HG02610 (cell line): ENCODE results near the gene THSD7A.
"Not testable (repeated sequence)": the region's sequence is repeated elsewhere in the genome, so short reads cannot be mapped to it uniquely, and the experiment has no call there.

Experiments used
- ATAC-seq: cut with Tn5 transposase; IDR thresholded peaks from one replicate; pipeline ENCODE4 v1.9.1; 2021; ENCODE audit warnings: mild to moderate bottlenecking, moderate library complexity; ENCODE audit not compliant: unreplicated experiment

Gene THSD7A

DNA sequence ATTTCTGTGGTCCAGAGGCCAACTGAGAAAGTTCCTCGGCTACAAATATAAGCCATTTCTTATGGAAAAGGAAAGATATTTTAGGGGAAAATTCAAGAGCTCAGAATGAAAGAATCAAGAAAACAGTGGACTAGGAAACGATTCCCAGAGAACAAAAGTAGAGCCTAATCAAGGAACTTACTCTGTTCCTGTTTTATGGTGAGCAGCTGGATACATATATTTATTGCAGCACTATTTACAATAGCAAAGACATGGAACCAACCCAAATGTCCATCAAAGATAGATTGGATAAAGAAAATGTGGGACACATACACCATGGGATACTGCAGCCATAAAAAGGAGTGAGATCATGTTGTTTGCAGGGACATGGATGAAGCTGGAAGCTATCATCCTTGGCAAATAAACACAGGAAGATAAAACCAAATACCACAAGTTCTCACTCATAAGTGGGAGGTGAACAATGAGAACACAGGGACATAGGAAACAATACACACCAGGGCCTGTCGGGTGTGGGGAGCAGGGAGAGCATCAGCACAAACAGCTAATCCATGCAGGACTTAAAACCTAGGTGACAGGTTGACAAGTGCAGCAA is 298.7 kb downstream of the THSD7A start:
- ATAC-seq, result no peak

DNA sequence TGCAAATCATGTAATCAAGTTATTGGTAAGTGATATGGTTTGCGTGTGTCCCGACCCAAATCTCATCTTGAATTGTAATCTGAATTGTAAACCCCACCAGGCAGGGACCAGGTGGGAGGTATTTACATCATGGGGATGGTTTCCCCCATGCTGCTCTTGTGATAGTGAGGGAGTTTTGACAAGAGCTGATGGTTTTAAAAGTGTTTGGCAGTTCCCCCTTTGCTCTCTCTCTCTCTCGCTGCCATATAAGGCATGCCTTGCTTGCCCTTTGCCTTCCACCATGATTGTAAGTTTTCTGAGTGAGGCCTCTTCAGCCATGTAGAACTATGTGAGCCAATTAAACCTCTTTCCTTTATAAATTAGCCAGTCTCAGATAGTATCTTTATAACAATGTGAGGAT is 302.6 kb downstream of the THSD7A start:
- no peak for ATAC-seq

DNA sequence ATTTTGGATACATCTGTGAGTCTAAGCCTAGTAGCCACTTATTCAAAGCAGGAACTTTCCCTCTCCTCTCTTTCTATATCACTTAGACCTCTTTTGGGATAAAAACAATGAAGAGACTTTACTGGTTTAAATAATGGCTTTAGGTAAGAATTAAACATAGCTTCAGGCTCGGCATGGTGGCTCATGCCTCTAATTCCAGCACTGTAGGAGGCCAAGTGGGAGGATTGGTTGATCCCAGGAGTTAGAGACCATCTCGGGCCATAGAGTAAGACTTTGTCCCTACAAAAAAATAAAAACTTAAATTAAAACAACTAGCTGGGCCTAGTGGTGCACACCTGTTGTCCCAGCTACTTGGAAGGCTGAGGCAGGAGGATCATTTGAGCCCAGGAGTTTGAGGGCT is 304.3 kb downstream of the THSD7A start:
- ATAC-seq, result no peak

DNA sequence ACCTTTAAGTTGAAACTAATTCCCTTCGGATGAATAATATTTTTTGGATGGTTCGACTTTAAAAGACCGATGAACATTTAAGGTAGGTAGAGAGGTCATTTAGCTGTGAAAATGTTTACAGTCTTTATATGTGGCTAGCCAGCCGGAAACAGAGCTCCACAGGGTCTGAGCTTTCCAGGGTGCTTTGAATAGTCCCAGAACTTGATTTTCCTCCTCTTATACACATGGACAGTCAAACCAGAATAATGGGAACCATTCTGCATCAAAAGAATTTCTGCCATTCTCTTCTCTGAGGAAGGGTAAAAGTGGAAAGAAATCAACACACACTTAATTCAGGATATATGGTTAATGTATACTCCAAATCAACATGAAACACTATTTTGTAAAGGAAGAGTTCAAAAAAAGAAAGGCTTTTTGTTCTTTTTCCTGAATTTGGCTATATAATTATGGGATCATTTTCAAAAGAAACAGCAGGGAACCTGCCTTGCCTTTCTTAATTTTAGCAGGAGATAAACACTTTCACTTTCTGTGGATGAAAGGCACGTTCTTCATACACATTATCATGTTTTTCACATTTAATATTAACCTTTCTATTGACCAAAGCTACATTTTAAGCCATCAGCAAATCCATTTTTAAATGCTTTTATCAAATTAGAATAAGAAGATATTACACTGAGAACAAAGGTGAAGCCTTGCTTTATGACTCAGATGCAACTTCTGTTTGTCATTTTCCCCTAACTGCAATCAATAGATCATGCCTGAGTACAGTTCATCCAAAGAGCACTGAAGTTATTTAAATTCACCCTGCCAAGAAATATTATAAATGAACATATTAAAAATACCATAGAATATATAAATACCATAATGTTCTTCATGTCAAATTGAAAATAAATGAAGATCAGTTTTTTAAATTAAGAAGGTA is 307.3 kb downstream of the THSD7A start:
- no peak for ATAC-seq

- not testable (repeated sequence) for ATAC-seq
These were observed 310.0 kb downstream of the THSD7A start for GRCh38 chr7:11521964-11522499.

DNA sequence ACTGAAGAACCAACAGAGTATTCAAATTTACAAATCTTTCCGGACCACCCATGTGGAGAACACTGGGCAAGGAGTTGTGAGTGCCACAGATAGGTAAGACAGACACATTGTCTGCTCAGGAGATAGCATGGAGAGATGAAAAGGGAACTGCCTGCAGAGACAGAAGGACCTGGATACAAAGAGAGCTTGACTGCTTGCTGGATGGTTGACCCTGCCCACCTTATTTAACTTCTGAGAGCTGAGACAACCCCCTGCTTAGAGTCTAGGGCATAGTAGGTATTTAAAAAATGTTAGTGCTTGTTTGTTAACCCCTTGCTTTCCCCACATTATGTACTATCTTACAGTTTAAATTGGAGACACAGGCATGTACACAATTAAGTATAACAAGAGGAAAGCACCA is 314.1 kb downstream of the THSD7A start:
- ATAC-seq, result no peak

DNA sequence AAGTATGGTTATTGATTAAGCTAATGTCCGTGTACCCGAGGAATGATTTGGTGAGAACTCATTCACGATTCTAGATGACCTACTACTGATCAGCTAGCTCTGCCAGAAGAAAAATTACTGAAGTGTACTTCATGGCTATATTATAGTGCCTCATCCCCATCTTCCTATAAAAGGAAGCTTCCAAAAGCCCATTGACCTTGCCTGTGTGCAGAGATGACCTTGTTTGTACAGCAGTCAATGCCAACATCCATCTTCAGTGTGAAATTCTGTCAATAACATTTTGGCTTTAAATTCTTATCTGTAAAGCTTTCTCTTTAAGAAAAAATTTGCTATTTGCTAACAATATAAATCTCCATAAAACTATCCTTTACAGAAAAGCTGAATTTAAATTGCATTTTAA is 315.7 kb downstream of the THSD7A start:
- no peak for ATAC-seq

GRCh38 chr7:11513460-11513859 is 318.5 kb downstream of the THSD7A start:
- no peak for ATAC-seq

- no peak for ATAC-seq
These were observed 324.1 kb downstream of the THSD7A start for GRCh38 chr7:11507929-11508328.

DNA sequence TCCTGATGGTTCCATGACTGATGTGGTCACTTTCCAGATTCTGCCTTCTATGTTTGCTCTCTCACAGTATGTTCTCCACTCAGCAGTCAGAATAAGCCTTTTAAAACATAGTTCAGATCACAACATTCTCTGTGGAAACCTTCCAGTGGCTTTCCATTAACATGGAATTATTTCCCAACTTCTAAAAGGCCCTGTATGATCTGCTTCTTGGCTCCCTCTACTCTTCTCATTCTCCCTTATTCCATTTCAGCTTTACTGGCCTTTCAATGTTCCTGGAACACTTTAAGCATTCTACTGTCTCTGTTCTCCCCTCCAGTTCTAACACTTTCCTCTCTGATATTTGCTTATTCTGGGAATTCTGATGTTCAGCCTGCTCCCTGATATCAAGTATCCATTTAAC is 325.6 kb downstream of the THSD7A start:
- no peak for ATAC-seq

- ATAC-seq, result no peak
These were observed 326.5 kb downstream of the THSD7A start for GRCh38 chr7:11505471-11505985.

DNA sequence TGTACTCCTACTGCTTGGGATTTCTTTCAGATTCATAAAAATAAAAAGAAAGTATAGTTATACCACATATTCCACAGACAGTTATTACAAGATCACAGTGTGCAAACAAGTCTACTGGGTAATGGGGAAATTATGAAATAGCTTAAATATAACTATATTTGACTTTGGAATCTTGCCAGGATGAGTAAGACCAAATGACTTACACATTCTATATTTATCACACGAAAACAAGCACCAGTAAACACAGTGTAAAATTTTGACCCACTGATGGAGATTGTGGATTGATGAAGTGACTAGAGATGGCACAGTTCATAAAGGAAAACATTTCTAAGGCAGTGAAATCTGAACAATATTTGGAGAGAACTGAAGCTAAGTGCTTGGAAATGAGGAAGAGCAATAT is 339.7 kb downstream of the THSD7A start:
- no peak for ATAC-seq

DNA sequence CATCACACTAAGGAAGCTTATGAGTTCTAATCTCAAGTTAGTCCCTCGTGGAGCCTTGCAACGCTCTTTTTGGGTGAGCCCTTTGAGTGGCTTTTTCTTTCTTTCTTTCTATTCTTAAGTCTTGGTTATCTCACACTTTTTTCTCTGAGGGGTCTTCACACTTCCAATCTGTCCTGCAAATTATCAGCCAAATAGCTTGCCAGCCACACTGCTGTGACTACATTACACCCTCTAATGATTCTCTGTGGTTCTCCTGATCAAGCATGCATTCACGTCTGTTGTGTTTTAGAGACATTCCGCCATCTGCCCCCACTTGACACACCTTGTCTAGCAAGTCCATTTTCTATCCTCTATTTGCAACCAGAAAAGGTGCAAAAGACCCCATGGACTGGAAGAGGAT is 340.2 kb downstream of the THSD7A start:
- no peak for ATAC-seq

GRCh38 chr7:11489280-11489679 is 342.7 kb downstream of the THSD7A start:
- ATAC-seq, result no peak

DNA sequence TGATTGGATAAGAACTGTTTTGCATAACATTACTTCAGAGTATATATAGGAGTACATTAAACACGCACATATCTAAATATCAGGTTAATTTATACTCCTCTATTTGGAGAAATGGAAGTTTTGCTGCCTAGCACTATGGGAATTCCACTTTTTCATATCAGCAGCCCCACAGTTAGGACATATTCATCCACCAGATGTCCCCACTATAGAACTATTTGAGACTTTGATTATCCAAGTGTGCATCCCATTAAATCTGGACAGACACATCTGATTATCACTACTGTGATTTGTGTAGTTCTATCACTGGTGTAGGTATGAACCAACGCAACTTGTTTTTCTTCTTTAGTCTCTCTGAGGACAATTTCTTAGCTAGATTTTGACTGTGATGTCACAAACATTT is 345.7 kb downstream of the THSD7A start:
- no peak for ATAC-seq

- no peak for ATAC-seq
These were observed 346.4 kb downstream of the THSD7A start for GRCh38 chr7:11485636-11486035.

- no peak for ATAC-seq
These were observed 351.9 kb downstream of the THSD7A start for GRCh38 chr7:11480143-11480542.

GRCh38 chr7:11478882-11479281 is 353.1 kb downstream of the THSD7A start:
- ATAC-seq, result no peak

DNA sequence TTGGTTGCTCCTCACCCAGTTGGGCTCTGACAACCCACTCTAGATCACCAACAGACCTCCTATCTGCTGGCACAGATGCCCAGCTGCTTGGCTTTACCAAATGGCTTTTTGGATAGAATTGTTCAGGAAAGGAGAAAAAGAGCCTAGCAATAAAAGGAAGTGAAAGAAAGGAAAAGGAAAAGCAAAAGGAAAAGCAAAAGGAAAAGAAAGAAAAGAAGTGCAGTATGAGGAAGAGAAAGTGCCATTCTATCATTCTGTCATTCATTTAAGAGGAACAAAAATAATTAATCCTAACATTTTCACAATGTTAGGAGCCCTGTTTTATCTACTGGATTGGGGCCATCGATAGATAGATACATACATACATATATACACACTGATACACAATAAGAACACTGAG is 353.6 kb downstream of the THSD7A start:
- no peak for ATAC-seq

GRCh38 chr7:11474902-11475585 is 357.0 kb downstream of the THSD7A start:
- no peak for ATAC-seq

GRCh38 chr7:11473807-11474424 is 358.1 kb downstream of the THSD7A start:
- no peak for ATAC-seq
